Measurements from ENCODE around the gene TMEM255B. TPM values are rescaled to one million over a fixed set of nuclear protein-coding genes. Genes with fewer than 3 reads are reported as not detected.
"Not testable (repeated sequence)": the region's sequence is repeated elsewhere in the genome, so short reads cannot be mapped to it uniquely, and the experiment has no call there.

TMEM255B gene
- total and polyA plus RNA-seq, 2 of the 4 experiments (the other 2 are of a cell fraction): 0.36 to 0.94 TPM

- H3K4ac ChIP-seq (ENCODE audit: low read depth, low read length); H3K14ac ChIP-seq (replicated peaks; ENCODE audit: low read depth, low read length); H2AK9ac ChIP-seq (replicated peaks; ENCODE audit: low read depth, low read length, poor library complexity); H2AK5ac ChIP-seq (ENCODE audit: low read depth, low read length); POLR2A ChIA-PET (ENCODE audit: unreplicated experiment); H4K5ac ChIP-seq (ENCODE audit: low read depth, low read length); H3K23ac ChIP-seq (ENCODE audit: low read depth, low read length); H3K4me1 ChIP-seq (ENCODE audit: control insufficient read depth, insufficient read depth, low read length); H3K9me1 ChIP-seq (ENCODE audit: insufficient read depth, low read length); dilution Hi-C loops (cut with HindIII; ENCODE audit: low sequenced_read_pairs, unreplicated experiment); H3K4me2 ChIP-seq (ENCODE audit: low read depth, low read length); in situ Hi-C loops (cut with MboI; ENCODE audit: low sequenced_read_pairs); H2BK5ac ChIP-seq (ENCODE audit: low read depth, low read length, poor library complexity, severe bottlenecking); H4K20me1 ChIP-seq (ENCODE audit: insufficient read depth, low read length); H4K8ac ChIP-seq (ENCODE audit: low read depth in 2 of 2, low read length in 2 of 2); H3K9me3 ChIP-seq (ENCODE audit: control insufficient read depth, insufficient read depth, low read length); H3K79me1 ChIP-seq (ENCODE audit: low read depth in 1 of 2, low read length in 2 of 2); H3K9ac ChIP-seq (ENCODE audit: low read depth, low read length); H2BK120ac ChIP-seq (ENCODE audit: low read depth, low read length); BruUV-seq (replicated peaks); H3K56ac ChIP-seq (ENCODE audit: extremely low read depth, insufficient read depth, low read length); H2BK15ac ChIP-seq (ENCODE audit: low read depth, low read length); H3K18ac ChIP-seq (ENCODE audit: low read depth, low read length); DNase-seq; ATAC-seq (ENCODE audit: low read depth); intact Hi-C loops (cut with micrococcal nuclease); H2AFZ ChIP-seq (replicated peaks; ENCODE audit: low read length, poor library complexity); H4K91ac ChIP-seq (ENCODE audit: insufficient read depth, low read depth, low read length); CTCF ChIA-PET; H2BK20ac ChIP-seq (ENCODE audit: low read depth, low read length); H3K4me3 ChIP-seq (ENCODE audit: insufficient read depth, low read depth, low read length); H3K36me3 ChIP-seq (ENCODE audit: control insufficient read depth, insufficient read depth, low read length); H3K27ac ChIP-seq (ENCODE audit: insufficient read depth, low read length): not testable (repeated sequence)
- H3K27me3 ChIP-seq (ENCODE audit: control insufficient read depth, insufficient read depth, low read length): peaks cover 28% of the 10 kb centered on the region
- WGBS, 2 experiments (ENCODE audit: extremely low coverage in 2 of 2, insufficient read length in 1 of 2): 95% methylated on average over 13 of the region's 78 CpGs; no CpG with 5 or more reads in 1 of the 2 experiments
Observed at GRCh38 chr13:113752211-113752986, 6.6 kb upstream of the TMEM255B start.

All from IMR-90 (cell line).